ENCODE data around the gene ARHGEF16.

Gene ARHGEF16

DNA sequence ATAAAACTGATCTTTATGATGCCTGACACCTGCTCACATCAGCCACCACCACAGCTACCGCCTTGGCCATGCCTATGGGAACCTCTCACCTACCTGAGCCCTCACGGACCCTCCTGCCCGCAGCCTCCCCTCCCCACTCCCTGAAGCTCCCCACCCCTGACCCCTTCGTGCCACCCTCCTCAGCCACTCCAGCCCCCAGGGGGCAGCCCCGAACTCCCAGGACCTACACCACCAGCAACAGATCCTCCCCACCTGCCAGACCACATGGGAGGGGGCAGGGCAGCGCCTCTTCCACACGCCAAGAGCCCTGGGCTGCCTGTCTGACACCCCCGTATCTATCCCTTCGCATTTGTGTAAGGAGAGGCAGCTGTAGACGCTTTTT, 14.2 kb upstream of the ARHGEF16 start:
- H3K9me3 ChIP-seq (ENCODE audit: severe bottlenecking): no peaks in the 10 kb centered on the region
- no peaks in the 10 kb centered on the region for H3K36me3 ChIP-seq (ENCODE audit: low read depth)
- H3K27ac ChIP-seq (ENCODE audit: poor library complexity, severe bottlenecking): no peak overlapping the region
- TF ChIP-seq, protein P1, sequence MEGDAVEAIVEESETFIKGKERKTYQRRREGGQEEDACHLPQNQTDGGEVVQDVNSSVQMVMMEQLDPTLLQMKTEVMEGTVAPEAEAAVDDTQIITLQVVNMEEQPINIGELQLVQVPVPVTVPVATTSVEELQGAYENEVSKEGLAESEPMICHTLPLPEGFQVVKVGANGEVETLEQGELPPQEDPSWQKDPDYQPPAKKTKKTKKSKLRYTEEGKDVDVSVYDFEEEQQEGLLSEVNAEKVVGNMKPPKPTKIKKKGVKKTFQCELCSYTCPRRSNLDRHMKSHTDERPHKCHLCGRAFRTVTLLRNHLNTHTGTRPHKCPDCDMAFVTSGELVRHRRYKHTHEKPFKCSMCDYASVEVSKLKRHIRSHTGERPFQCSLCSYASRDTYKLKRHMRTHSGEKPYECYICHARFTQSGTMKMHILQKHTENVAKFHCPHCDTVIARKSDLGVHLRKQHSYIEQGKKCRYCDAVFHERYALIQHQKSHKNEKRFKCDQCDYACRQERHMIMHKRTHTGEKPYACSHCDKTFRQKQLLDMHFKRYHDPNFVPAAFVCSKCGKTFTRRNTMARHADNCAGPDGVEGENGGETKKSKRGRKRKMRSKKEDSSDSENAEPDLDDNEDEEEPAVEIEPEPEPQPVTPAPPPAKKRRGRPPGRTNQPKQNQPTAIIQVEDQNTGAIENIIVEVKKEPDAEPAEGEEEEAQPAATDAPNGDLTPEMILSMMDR (IDR thresholded peaks at IDR 0.05; ENCODE audit: poor library complexity, severe bottlenecking): no peak
- DNase-seq (ENCODE audit: low spot score) (no peak), ATAC-seq (ENCODE audit: low read depth) (no peak)
- H3K4me1 ChIP-seq (ENCODE audit: insufficient read depth, poor library complexity, severe bottlenecking): no peaks in the 10 kb centered on the region
- peaks cover 24% of the 10 kb centered on the region for H3K27me3 ChIP-seq (ENCODE audit: insufficient read depth, poor library complexity, severe bottlenecking)
- H3K4me3 ChIP-seq (ENCODE audit: severe bottlenecking): no peak overlapping the region

DNA sequence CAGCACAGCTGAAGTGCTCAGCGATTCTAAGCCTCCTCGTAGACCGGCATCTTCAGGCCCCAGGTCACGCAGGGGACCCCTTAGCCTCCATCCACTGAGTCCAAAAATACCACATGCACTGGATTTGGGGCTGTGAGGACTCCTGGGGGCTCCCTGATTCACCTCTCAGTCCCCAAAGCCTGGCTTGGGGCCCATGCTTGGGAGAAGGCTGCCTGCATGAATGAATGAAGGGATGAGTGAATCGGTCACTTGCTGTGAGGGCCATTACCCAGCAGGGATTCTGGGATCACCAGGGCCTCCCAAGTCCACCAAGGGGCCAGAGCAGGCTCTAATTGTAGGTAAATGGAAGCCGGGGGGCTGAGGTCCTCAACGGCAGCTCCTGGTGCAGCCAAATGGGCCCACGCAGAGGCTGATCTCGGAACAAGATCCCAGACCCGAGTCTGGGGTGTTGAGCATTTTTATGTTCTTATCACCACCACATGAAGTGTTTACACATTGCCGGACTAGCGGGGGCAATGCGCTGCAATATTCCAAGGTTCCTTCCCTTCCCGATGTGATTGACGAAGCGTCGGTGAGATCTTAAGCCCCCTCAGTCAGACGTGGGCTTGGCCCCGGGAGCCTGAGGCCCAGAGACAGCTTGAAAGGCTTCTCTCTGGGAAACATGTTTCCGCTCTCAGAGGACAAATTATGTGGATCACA, 13.6 kb upstream of the ARHGEF16 start:
- H3K27me3 ChIP-seq (ENCODE audit: insufficient read depth, poor library complexity, severe bottlenecking): peaks cover 18% of the 10 kb centered on the region

DNA sequence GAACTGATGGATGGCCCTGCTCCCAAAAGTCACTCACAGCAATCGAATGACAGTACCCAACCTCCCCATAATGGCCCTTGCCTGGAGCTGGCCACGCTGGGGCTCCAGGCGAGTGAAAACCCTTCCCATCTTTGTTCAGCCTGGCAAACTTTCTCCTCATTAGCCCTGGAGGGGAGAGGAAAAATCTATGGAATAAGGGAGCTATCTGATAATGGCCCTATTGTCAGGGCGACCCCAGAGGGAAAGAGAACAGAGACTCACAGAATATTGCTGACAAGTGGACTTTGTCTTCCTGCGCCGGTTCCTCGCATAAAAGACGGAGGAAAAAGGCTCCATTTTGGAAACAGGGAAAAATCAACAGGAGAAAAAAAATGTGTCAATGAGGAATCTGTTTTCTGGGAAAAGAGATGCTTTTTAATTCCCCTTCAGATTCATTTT, 13.0 kb upstream of the ARHGEF16 start:
- ATAC-seq (ENCODE audit: low read depth) (no peak), DNase-seq (ENCODE audit: low spot score) (no peak)
- TF ChIP-seq, protein P1 (IDR thresholded peaks at IDR 0.05; ENCODE audit: poor library complexity, severe bottlenecking): no peak
- Histone ChIP-seq H3K36me3 (ENCODE audit: low read depth) (no peaks in the 10 kb centered on the region), H3K27me3 (ENCODE audit: insufficient read depth, poor library complexity, severe bottlenecking) (peaks cover 18% of the 10 kb centered on the region), H3K27ac (ENCODE audit: poor library complexity, severe bottlenecking) (no peak overlapping the region), H3K4me3 (ENCODE audit: severe bottlenecking) (no peak overlapping the region), H3K4me1 (ENCODE audit: insufficient read depth, poor library complexity, severe bottlenecking) (no peaks in the 10 kb centered on the region), H3K9me3 (ENCODE audit: severe bottlenecking) (no peaks in the 10 kb centered on the region)

More for the DNA sequence above, 13.6 kb upstream of the ARHGEF16 start:
- no peak for ATAC-seq (ENCODE audit: low read depth)
- H3K36me3 ChIP-seq (ENCODE audit: low read depth): no peaks in the 10 kb centered on the region
- no peak for DNase-seq (ENCODE audit: low spot score)
- H3K27ac ChIP-seq (ENCODE audit: poor library complexity, severe bottlenecking): no peak overlapping the region
- H3K4me1 ChIP-seq (ENCODE audit: insufficient read depth, poor library complexity, severe bottlenecking): no peaks in the 10 kb centered on the region
- TF ChIP-seq, protein P1 (IDR thresholded peaks at IDR 0.05; ENCODE audit: poor library complexity, severe bottlenecking): no peak
- H3K4me3 ChIP-seq (ENCODE audit: severe bottlenecking): no peak overlapping the region
- no peaks in the 10 kb centered on the region for H3K9me3 ChIP-seq (ENCODE audit: severe bottlenecking)

DNA sequence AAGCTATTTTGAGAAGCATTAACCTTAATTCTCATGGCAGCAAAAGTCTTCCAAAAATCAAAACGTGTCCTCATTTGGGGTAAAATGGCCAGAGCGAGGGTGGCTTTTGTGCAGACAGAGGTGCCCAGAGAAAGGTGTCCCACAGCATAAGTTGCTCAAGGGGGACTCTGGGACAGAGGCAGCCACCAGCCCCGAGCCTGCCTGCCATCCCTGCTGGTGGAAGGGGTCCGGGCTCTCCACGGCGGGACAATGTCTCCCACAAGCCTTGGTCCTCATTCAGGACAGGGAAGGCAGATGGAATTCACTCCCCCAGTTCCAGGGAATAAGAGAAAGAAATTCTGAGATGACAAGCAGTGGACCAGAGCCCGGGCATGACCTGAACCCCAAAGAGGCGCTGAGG, 12.6 kb upstream of the ARHGEF16 start:
- H3K27ac ChIP-seq (ENCODE audit: poor library complexity, severe bottlenecking): no peak overlapping the region

DNA sequence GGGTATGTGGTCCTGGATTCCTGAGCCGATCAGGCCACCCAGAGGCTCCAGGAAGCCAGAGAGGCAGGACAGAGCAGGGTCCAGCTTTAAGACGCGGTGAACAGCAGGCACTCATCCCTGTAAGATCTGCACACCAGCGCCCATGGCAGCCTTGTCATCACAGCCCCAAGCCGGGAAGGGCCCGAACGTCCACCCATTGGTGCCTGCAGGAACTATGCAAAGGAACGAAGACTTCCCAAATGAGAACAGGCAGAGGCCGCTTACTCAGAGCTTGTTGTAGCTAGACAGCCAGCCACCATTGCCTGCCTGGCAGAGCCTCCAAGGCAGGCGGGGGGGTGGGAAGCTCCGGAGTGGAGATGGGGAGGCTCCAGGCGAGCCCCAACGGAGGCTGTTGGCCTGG, 12.1 kb upstream of the ARHGEF16 start:
- H3K9me3 ChIP-seq (ENCODE audit: severe bottlenecking): no peaks in the 10 kb centered on the region
- H3K27ac ChIP-seq (ENCODE audit: poor library complexity, severe bottlenecking): no peak overlapping the region
- H3K4me3 ChIP-seq (ENCODE audit: severe bottlenecking): no peak overlapping the region
- H3K27me3 ChIP-seq (ENCODE audit: insufficient read depth, poor library complexity, severe bottlenecking): peaks cover 18% of the 10 kb centered on the region
- H3K36me3 ChIP-seq (ENCODE audit: low read depth): no peaks in the 10 kb centered on the region
- DNase-seq (ENCODE audit: low spot score): no peak
- ATAC-seq (ENCODE audit: low read depth): no peak
- no peaks in the 10 kb centered on the region for H3K4me1 ChIP-seq (ENCODE audit: insufficient read depth, poor library complexity, severe bottlenecking)
- TF ChIP-seq, protein P1 (IDR thresholded peaks at IDR 0.05; ENCODE audit: poor library complexity, severe bottlenecking): no peak

More for the DNA sequence above, 12.6 kb upstream of the ARHGEF16 start:
- no peaks in the 10 kb centered on the region for H3K9me3 ChIP-seq (ENCODE audit: severe bottlenecking)
- peaks cover 18% of the 10 kb centered on the region for H3K27me3 ChIP-seq (ENCODE audit: insufficient read depth, poor library complexity, severe bottlenecking)
- no peaks in the 10 kb centered on the region for H3K36me3 ChIP-seq (ENCODE audit: low read depth)
- no peak for ATAC-seq (ENCODE audit: low read depth)
- no peak for DNase-seq (ENCODE audit: low spot score)
- TF ChIP-seq, protein P1 (IDR thresholded peaks at IDR 0.05; ENCODE audit: poor library complexity, severe bottlenecking): no peak
- no peak overlapping the region for H3K4me3 ChIP-seq (ENCODE audit: severe bottlenecking)
- H3K4me1 ChIP-seq (ENCODE audit: insufficient read depth, poor library complexity, severe bottlenecking): no peaks in the 10 kb centered on the region
